Stimulated activated CD8-positive, alpha-beta memory T cell treated with anti-CD3 and anti-CD28 coated beads, Interleukin-7, amount 100 ng/mL, for 4 hours (primary cell): Measurements from ENCODE around the gene LGR4.
A peak's percentile ranks its signal among the peaks of the same experiment; 100 is the strongest.

Source experiments
- DNase-seq, 2 donors: peaks; one replicate each; pipeline ENCODE4 v3.0.0-alpha.2; 2020; ENCODE audit warnings: low read depth in 2 of 2

LGR4 gene

DNA sequence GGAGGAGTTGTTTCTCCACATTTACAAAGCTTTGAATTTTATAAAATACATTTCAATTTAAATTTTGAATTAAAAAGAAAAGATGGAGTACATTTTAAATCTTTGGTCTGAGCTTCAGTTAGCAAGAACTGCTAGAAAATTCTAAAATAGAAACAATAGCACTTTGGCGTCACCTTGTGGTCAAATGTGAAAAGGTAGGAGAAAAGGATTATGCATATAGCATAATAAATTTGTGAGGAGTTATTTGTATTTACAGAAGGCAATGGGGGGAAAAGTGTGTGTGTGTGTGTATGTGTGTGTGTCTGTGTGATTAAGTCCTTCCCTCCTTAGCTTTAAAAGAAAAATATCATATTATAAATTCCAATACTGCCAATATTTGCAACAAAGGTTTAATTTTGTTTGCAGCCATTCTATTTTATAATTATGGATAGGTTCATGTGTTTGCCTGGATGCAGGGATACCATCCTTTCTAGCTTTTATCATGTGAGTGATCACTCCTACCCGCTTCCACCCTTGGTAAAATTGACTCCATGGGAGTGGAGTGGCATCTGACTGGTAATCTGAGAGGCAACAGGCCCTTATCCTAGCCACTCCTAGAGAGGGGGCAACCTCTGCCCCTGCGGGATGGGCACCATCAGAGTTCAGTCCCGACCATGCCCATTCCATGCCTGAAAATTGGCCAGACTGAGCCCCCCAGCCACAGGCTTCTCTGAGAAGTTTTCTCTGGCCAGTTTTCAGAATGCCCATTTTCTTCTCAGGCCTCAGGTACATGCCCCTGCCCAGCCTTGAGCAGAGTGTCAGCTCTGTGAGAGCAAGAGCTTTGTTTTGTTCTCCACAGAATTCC lies 13.6 kb upstream of the LGR4 start:
- DNase-seq, result no peak

DNA sequence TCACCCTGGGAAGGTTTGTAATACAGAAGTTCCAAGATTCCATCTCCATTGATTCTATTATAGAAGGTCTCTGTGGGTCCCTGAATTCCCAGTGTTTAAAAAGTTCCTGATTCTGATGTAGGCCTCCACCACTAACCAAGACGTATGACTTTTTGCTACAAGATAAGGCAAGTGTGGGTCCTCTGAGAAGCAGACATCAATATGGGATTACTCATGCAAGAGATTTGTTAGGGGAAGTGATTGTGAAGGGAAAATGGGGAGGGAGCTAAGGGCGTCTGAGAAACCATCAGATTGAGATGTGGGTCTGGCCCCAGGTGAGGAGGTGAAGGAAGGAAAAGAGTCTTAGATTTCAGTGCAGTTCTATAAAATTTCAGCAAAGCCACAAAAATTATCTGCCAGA lies 10.2 kb upstream of the LGR4 start:
- DNase-seq, result no peak

DNA sequence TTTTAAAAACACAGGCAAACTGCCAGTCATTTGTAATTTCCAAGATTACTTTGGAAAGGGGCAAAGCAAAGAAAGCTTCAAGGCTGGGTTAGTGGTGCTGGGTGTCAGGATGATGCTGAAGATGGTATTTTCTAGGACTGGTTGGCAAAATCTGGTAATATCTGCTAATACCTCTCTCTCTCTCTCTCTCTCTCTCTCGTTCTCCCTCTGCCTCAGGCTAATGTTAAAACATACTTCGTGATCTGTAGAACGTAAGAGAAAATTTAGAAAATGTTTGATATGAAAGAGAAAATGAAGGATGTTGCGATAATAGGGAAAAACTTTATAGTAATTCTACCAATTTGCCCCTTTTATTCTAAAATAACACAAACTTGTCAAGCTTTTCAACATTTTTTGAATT lies 9.4 kb upstream of the LGR4 start:
- no peak for DNase-seq

DNA sequence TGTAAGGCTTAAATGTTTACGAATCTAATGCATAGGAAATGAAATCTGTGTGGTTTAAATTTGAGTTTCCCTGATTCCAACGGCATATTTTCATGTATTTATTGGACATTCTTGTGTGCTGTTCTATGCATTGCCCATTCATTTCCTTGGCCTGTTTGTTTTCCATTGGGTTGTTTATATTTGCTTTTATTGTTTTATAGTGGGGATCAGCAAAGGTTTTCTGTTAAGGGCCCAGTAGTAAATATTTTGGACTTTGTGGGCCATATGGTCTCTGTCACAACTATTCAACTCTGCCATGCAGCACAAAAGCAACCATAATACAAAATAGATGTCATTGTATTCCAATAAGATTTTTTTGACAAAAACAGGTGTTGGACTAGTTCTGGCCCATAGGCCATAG lies 5.2 kb upstream of the LGR4 start:
- DNase-seq, result no peak

DNA sequence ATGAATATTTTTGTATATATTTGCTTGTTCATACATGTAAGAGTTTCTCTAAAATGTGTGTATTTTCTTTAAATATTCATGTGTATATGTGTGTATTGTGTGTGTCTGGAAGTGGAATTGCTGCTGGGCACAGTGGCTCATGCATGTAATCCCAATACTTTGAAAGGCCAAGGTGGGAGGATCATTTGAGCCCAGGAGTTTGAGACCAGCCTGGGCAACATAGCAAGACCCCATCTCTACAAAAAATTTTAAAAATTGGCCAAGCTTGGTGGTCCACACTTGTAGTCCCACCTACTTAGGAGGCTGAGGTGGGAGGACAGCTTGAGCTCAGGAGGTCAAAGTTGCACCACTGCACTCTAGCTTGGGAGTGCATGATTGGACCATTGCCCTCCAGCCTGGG lies 4.7 kb upstream of the LGR4 start:
- no peak for DNase-seq

DNA sequence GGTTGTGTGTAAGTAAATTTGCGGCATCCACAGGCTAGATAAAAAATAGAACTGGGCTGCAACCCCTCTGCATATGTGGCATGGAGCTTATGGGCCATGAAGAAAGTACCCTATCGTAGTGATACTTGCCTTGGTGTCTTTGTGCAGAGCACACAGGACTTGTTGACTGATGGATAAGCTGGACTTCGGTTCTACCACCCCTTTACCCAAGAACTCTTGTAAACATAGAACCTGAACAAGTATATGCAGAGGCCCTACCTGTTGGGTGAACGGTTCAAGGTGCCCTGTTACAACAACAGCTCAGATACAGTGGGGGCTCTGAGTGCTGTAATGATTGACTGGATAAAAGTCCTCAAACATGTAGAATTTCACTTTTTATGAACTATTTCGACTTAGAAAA lies 3.0 kb upstream of the LGR4 start:
- no peak for DNase-seq

DNA sequence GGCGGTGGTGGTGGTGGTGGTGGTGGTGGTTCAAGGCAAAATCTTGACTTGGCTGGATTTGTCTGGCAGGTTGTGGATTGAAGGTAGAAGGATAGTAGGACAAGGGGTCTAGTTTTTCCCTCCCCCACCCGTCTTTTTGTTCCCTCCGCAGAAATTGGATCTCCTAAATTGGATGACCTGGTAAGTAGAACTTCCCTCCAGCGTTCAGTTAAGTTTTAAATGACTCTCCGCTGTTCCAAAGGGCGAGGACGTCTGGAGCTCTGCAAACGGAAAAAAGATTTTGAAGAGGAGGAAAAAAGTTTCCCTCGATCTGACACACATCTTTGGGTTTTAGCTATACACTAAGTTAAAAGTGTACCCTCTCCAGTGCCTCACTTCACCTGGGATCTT lies 422 bp upstream of the LGR4 start:
- DNase-seq, result no peak

DNA sequence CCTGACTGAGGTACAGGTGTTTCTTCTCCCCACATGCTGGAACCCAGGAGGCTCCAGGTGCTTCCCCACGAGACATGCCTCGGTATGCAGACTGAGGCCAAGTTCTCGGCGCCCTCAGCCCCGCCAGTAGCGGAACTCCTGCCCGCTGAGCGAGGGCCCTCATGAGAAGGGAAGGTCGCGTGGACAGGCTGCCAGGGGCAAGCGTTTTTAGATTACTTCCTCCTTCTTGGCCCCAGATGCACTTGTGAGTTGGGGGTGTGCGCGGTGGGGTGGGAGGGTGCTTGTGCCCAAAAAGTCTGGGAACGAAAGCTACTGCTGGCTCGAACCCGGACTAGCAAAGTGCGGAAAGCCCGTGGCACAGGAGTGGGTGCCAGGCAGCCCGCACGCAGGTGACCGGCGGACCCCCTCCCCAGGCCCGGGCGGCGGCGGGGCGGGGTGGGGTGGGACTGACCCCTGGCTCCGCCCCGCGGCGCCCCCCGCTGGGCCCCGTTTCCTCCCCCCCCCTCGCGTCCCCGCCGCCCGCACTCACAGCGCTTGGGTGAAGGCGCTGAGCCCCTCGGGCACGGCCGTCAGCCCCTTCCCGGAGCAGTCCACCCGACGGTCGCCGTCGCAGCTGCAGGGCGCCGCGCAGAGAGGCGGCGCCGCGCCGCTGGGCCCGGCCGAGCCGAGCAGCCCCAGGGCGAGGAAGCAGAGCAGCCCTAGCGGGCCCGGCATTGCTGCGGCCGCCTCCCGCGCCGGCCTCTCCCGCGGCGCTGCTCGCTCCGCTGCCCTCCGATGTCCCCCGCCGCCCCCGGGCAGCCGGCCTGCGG lies 797 bp downstream of the LGR4 start:
- DNase-seq, result peak in 1 of 2 donors; percentile 7

DNA sequence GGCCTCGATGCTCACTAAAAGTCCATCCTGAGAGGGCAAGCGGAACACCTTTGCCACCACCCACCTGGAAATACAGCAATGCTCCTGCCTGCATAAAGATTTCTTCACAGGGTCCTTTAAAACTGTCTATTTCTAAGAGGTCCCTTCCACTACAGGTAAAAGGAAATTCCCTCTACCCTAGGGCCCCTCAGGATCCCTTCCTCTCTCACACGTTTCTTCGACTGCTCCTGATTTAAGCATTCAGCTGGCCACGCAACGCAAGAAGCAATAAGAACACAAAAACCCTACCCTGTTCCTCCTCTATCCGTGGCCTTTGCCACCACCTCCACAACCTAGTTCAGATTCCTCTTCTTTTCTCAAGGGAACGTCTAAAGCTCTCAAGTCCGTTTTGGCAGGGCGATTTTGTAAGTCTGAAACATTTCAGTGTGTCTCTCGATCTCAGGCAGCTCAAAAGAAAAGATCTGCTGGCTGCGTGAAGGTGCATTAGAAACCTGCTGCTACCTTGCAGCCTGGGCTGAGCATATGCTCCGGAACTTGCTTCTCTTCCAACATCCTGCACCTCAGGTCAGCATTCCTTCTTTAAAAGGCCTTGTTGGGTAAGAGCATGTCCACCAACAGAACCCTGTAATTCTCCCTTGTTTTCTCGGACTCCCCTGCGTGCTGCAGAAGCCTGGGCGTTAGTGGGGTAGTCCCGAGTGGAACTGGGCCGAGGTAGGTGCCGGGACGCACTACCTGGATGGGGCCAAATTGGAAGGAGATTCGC lies 1.6 kb downstream of the LGR4 start:
- no peak for DNase-seq

DNA sequence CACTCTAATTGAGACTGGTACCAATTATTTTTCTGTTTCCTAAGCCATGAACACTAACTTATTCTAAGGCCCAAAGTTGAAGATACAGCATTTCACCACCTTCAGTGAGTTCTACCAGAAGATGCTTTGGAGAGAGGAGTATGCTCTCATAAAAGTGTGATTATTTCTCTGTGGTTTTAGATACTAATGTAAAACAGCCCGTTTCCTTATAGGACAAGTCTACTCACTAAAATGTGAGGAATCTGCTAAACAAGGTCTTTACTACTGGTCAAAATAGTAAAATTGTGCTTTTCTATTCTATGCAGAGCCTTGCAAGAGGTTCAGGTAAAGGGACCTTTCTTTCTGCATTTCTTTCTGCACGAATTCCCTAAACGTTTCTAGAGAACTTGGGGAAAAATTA lies 2.4 kb downstream of the LGR4 start:
- DNase-seq, result no peak

DNA sequence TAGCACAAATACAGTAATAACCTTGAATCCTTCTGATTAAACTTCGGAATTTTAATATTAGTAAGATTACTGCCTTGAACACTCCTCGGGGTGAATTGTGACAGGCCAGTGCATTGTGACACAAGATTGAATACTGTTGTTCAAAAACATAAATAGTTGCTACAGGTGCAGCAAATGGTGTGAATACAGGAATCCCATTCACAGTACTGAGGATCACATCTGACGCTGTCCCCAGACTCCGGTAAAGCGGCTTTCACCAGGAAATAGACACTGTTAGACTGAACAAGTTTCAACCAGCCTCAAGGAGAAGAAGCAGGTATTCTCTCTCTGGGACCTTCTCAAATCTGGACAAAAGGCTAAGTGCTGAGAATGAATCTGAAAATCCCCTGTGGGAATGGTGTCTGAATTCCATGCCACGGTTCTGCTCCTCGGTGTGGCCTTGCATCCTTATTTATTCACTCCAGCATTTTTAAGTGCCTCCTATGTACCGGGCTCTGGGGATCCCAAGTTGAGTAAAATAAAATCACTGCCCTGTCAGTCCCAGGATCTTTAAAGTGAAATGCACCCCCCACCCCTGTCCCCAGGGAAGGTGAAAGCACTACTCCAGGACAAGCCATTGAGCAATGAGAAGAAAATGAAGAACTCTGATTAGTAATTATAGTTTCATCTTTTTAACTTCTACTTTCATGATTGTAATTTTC lies 3.4 kb downstream of the LGR4 start:
- DNase-seq, result no peak

DNA sequence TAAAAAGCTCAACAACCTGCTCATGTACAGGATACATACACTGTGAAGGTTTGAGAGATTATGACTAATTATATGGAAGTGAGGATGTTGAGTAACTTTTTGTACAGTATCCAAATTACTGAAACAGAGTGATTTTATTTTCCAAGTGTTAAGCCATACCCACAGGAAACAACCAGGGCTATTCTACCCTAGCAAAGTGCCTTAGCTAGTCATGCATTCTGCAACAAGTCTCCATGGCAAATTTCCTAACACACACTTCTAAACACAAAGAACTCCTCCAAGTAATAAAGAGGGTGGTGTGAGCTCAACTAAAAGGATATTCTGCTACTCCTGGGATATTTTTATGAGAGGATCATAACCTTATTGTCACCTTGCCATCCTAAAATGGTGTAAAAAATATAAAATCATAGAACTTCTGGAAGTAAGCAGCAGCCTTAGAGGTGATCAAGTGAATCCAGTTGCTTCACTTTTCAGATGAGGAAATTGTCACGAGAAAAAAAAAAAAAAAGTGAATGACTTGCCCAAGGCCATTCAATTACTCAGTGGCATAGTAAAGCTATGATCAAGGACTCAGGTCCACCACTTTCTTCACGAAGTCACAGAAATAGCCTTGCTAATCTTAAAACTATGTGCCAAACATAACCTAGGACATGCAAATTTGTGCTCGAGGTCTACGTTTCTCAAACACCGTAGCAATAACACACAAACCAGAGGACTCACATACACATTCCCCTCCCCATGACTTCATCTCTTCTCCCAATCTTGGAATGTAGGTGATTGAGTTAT lies 4.2 kb downstream of the LGR4 start:
- no peak for DNase-seq

DNA sequence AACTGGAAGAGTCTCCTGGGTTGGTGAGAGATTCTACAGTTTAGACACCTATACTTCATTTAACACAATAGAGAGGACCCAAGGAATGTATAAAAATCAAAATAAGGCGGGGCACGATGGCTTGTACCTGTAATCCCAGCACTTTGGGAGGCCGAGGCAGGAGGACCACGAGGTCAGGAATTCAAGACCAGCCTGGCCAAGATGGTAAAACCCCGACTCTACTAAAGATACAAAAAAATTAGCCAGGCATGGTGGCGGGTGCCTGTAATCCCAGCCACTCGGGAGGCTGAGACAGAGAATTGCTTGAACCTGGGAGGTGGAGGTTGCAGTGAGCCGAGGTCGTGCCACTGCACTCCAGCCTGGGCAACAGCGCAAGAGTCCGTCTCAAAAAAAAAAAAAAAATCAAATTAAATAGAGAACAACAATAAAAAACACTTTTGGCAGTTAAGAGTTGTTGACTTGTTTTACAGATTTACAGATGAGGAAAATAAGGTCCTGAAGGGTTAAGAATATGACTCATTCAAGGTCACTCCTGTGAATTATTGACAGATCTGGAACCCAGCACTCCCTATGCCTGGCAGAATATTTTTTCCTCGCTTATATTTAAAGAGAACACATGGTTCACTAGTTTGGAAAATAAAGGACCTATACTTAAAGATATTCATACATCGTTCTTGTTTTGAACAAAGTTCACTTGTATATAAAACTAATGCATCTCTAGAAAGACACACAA lies 5.2 kb downstream of the LGR4 start:
- no peak for DNase-seq

DNA sequence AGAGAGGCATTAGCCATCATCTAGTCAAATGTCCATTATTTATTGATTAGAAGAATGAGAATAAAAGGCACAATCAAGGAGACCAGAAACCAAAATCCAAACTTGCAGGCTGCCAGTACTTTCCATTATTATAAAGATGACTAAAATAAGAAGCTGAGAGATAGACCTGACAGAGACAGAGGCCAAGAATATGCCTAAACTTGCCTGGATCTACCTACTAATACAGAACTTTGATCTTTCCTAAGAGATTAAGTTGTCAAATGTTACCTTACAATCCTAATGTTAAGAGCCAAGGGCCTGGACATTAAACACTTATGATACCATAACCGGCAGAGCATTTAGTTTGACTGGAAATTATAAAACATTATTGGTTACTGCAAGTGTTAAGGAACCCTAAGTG lies 6.2 kb downstream of the LGR4 start:
- no peak for DNase-seq

DNA sequence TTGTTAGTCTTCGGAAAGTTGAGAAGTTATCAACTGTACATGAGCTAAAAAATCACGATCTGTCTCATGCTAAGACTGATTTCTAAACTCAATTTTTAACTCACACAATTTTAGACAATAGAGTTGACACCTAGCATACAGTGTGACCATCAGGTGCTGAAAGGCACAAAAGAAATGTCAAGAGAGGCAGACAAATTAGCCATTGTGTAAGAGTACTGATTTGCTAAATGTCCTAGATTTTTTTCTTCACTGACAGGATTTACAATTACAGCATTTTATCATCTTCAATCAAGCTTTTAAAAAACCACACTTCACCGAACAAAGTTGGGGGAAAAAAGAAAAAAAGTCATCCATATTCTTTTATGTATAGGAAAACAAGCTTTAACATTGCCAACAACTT lies 7.0 kb downstream of the LGR4 start:
- no peak for DNase-seq

DNA sequence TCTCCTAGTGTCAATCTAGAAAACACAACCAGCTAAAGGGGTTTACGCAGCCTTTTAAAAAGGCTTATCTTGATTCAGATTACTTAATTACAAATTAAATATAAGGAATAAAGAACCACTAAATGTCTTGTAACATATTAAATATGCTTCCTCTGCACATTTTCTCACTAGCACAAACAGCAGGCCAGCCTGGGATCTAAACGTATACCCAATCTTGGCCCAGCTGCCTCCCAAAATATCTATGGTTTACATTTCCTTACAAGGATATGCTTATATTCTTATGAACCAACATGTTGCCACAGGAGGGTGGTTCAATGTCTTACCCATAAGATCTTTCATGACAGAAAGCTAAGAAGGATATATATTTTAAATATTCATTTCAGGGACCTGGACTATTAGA lies 7.7 kb downstream of the LGR4 start:
- no peak for DNase-seq

DNA sequence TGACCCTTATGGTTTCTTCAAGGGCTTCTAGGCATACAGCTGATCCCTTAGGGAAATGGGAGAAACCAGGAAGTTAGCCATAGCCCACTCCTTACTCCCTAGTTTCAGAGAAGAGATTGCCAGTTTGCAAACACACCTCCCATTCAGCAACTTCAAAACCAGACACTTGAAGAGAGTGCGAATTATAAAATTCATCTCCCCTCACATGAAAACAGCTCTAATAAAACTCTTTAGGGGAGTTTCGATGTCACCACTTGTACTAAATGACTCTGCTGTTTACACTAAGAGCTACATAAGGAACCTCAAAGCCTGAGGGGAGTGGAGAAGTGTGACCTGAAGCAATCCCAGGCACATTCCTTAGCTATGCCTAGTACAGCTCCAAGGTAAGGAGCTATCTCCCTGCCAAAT lies 8.3 kb downstream of the LGR4 start:
- no peak for DNase-seq

DNA sequence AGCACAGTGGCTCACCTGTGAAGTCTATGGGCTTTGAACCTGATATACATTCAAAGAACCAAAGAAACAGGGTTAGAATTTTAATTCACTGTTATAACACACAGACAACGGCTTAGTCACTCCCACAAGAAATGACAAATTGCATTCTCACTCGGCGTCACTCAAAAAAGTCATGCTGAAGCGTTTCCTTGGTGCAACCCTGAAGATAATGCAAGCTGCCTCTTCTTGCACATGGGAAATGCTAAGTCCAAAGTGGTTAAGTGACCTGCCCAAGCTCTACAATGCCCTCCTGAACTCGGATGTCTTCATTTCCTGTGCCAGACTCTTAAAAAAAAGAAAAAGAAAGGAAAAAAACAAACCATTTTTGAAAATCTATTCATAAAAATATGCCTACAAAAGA lies 10.0 kb downstream of the LGR4 start:
- no peak for DNase-seq

DNA sequence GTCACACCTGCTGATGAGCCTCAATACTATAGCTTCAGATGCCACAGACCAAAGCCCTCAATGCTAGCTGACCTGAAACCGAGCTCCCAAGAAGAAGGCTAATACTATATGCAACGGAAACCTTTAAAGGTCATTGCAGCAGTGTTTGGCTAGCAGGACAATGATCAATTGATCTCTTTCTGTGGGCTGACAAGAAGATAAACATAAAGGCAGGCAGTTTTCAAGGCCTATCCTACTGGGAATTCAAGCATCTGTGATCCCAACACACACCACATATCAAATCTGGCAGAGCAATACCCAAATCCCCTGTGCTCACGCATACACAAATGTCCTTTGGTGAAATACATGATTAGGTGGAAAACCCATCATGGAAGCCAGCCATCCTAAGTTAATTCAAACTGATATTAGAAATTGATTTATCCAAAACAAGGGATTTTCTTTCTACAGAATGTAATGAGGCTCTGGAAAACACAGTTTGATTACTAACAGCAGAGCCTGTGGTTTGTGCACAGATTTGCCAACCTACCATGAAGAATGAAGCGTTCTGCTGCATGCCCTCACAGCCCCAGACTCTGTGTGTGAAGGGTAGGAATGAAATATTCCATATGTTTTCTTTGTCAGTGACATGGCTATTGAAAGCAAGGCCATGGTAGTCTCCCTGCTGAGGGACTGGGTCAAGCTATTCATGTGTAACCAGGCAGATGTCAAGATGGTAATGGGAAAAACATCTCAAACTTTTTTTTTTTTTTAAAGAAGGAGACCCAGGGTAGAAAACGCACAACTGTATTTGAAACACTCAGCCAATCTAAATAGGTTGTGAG lies 12.2 kb downstream of the LGR4 start:
- no peak for DNase-seq

DNA sequence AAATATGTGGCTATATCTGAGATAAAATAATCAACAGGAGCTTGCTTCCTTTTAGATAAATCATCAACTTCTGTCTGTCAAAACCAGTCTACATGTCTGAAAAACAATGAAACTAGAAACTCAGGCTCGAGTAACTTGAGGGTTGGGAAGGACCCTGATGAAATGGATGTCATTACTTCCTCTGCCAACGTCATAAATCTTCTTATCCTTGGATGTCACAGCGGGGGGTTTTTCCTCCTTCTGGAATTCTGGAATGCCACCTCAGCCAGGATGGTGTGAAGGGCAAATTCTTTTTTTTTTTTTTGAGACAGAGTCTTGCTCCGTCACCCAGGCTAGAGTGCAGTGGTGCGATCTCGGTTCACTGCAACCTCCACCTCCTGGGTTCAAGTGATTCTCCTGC lies 13.4 kb downstream of the LGR4 start:
- DNase-seq, result no peak
